Astrocyte (in vitro differentiated cells and primary cell): ENCODE data around the gene FAM163A.

Source experiments
- CTCF ChIP-seq: IDR thresholded peaks from 2 replicates; pipeline ENCODE4 v1.5.1; 2011; ENCODE audit warnings: low read depth, mild to moderate bottlenecking, inconsistent platforms, low read length, moderate library complexity; ENCODE audit not compliant: insufficient read depth
- EZH2 ChIP-seq: IDR thresholded peaks from 2 replicates; pipeline ENCODE4 v1.6.1; 2012; ENCODE audit warnings: mild to moderate bottlenecking, low read length, inconsistent platforms; ENCODE audit not compliant: insufficient read depth

DNA sequence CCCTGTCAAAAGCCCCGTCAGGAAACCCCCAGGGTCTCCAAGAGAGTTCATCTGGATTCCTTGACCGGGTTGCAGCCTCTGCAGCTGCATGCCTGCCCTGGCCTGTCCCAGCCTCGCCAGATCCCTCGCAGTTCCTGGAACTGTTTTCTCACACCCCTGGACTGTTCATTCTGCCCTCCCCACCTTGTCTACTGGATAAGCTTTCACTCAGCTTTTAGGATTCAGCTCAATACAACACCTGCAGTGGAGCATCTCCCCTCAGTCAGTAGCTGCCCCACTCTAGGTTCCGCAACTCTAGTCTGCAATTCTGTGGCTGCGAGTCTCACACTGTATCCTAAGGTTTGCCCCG, 67.2 kb downstream of the FAM163A start:
- TF ChIP-seq CTCF (no peak), EZH2 (no peak)
